ENCODE results near the gene FAXDC2. TPM values are rescaled to one million over a fixed set of nuclear protein-coding genes. Genes with fewer than 3 reads are reported as not detected.

The FAXDC2 gene
- total RNA-seq, 1 donor from 2014 or later = 72.7 TPM

- peaks cover 16% of the 10 kb centered on the region for H3K4me1 ChIP-seq
- no peak overlapping the region for H3K4me3 ChIP-seq
- no peaks in the 10 kb centered on the region for H3K27me3 ChIP-seq (ENCODE audit: low read depth)
- intact Hi-C loops (cut with DNase I) = loop anchor here (10.0 kb wide), 1 partner anchor 159 kb away; no protein-coding TSS in a partner anchor
- peaks cover 100% of the 10 kb centered on the region for H3K36me3 ChIP-seq
- ATAC-seq (no peak), DNase-seq (no peak)
- TF ChIP-seq, protein P1, sequence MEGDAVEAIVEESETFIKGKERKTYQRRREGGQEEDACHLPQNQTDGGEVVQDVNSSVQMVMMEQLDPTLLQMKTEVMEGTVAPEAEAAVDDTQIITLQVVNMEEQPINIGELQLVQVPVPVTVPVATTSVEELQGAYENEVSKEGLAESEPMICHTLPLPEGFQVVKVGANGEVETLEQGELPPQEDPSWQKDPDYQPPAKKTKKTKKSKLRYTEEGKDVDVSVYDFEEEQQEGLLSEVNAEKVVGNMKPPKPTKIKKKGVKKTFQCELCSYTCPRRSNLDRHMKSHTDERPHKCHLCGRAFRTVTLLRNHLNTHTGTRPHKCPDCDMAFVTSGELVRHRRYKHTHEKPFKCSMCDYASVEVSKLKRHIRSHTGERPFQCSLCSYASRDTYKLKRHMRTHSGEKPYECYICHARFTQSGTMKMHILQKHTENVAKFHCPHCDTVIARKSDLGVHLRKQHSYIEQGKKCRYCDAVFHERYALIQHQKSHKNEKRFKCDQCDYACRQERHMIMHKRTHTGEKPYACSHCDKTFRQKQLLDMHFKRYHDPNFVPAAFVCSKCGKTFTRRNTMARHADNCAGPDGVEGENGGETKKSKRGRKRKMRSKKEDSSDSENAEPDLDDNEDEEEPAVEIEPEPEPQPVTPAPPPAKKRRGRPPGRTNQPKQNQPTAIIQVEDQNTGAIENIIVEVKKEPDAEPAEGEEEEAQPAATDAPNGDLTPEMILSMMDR (IDR thresholded peaks at IDR 0.05) = no peak
- H3K27ac ChIP-seq = no peak overlapping the region
- no peaks in the 10 kb centered on the region for H3K9me3 ChIP-seq
Observed at GRCh38 chr5:154813736-154814135, 36.7 kb downstream of the FAXDC2 start.

- H3K9me3 ChIP-seq = no peaks in the 10 kb centered on the region
- peaks cover 16% of the 10 kb centered on the region for H3K4me1 ChIP-seq
- TF ChIP-seq, protein P1 (IDR thresholded peaks at IDR 0.05) = no peak
- intact Hi-C loops (cut with DNase I) = loop anchor here (10.0 kb wide), 1 partner anchor 158 kb away; no protein-coding TSS in a partner anchor
- H3K27me3 ChIP-seq (ENCODE audit: low read depth) = no peaks in the 10 kb centered on the region
- H3K4me3 ChIP-seq = no peak overlapping the region
- DNase-seq (no peak), ATAC-seq (no peak)
- no peak overlapping the region for H3K27ac ChIP-seq
- peaks cover 100% of the 10 kb centered on the region for H3K36me3 ChIP-seq
Observed at GRCh38 chr5:154813158-154813557, 37.2 kb downstream of the FAXDC2 start.

- TF ChIP-seq, protein P1 (IDR thresholded peaks at IDR 0.05) = peak; percentile 88
- intact Hi-C loops (cut with DNase I) = loop anchor here (10.0 kb wide), 1 partner anchor 157 kb away; no protein-coding TSS in a partner anchor
- Histone ChIP-seq H3K4me3 (no peak overlapping the region), H3K4me1 (peaks cover 13% of the 10 kb centered on the region), H3K27me3 (ENCODE audit: low read depth) (no peaks in the 10 kb centered on the region), H3K27ac (no peak overlapping the region), H3K9me3 (no peaks in the 10 kb centered on the region), H3K36me3 (peaks cover 100% of the 10 kb centered on the region)
- DNase-seq = peak; percentile 66
- ATAC-seq = peak; percentile 82 to 88
Observed at GRCh38 chr5:154811653-154812465, 38.5 kb downstream of the FAXDC2 start.

- Histone ChIP-seq H3K4me1 (peaks cover 9% of the 10 kb centered on the region), H3K27ac (no peak overlapping the region), H3K4me3 (no peak overlapping the region), H3K9me3 (no peaks in the 10 kb centered on the region), H3K36me3 (peaks cover 100% of the 10 kb centered on the region), H3K27me3 (ENCODE audit: low read depth) (no peaks in the 10 kb centered on the region)
- TF ChIP-seq, protein P1 (IDR thresholded peaks at IDR 0.05) = no peak
- DNase-seq = no peak
- intact Hi-C loops (cut with DNase I) = loop anchor here (10.0 kb wide), 1 partner anchor 156 kb away; no protein-coding TSS in a partner anchor
- ATAC-seq = no peak
Observed at GRCh38 chr5:154811239-154811638, 39.2 kb downstream of the FAXDC2 start.

- H3K4me1 ChIP-seq = no peaks in the 10 kb centered on the region
- no peaks in the 10 kb centered on the region for H3K9me3 ChIP-seq
- DNase-seq (no peak), ATAC-seq (no peak)
- H3K27me3 ChIP-seq (ENCODE audit: low read depth) = no peaks in the 10 kb centered on the region
- H3K27ac ChIP-seq = no peak overlapping the region
- H3K4me3 ChIP-seq = no peak overlapping the region
- peaks cover 100% of the 10 kb centered on the region for H3K36me3 ChIP-seq
- intact Hi-C loops (cut with DNase I) = no loop called here
- TF ChIP-seq, protein P1 (IDR thresholded peaks at IDR 0.05) = no peak
Observed at GRCh38 chr5:154806176-154806575, 44.2 kb downstream of the FAXDC2 start.

Data from lower lobe of right lung (tissue), 2 donors.